OCI-LY3 (cell line): ENCODE measurements around the gene WDR20.

ENCODE experiments used
- CTCF ChIP-seq: fragments of 200-600, 300-600 bp; sonication (generic); IDR thresholded peaks from 2 replicates; pipeline ENCODE4 v1.5.1; 2014; ENCODE audit warnings: antibody characterized with exemption, low read length, low read depth
- EZH2phosphoT487 ChIP-seq: fragments of 200-600 bp; shearing (Covaris generic); IDR thresholded peaks from 2 replicates; pipeline ENCODE4 v1.6.1; 2018; ENCODE audit warnings: antibody characterized with exemption, mixed run types, low read depth

- TF ChIP-seq CTCF (no peak), EZH2phosphoT487 (no peak)
These were observed 43.4 kb downstream of the WDR20 start for GRCh38 chr14:102182936-102183619.
